GM12865 (cell line): ENCODE results near the gene ALDH1L2.
"Not testable (repeated sequence)": the region's sequence is repeated elsewhere in the genome, so short reads cannot be mapped to it uniquely, and the experiment has no call there.

ENCODE experiments used
- DNase-seq: peaks from one replicate; pipeline ENCODE4 v3.0.0; 2010; ENCODE audit warnings: low read depth
- H3K4me3 ChIP-seq: 2 replicates; pipeline ENCODE4 v1.5.1; 2011; ENCODE audit warnings: mild to moderate bottlenecking, low read depth, low read length, control low read depth
- TF ChIP-seq, protein P1 (sequence below): IDR thresholded peaks from 2 replicates; pipeline ENCODE4 v1.5.1; 2011; ENCODE audit warnings: low read length, control low read depth, low read depth, inconsistent platforms; ENCODE audit not compliant: insufficient read depth; ENCODE audit errors: missing control alignments

The ALDH1L2 gene

DNA sequence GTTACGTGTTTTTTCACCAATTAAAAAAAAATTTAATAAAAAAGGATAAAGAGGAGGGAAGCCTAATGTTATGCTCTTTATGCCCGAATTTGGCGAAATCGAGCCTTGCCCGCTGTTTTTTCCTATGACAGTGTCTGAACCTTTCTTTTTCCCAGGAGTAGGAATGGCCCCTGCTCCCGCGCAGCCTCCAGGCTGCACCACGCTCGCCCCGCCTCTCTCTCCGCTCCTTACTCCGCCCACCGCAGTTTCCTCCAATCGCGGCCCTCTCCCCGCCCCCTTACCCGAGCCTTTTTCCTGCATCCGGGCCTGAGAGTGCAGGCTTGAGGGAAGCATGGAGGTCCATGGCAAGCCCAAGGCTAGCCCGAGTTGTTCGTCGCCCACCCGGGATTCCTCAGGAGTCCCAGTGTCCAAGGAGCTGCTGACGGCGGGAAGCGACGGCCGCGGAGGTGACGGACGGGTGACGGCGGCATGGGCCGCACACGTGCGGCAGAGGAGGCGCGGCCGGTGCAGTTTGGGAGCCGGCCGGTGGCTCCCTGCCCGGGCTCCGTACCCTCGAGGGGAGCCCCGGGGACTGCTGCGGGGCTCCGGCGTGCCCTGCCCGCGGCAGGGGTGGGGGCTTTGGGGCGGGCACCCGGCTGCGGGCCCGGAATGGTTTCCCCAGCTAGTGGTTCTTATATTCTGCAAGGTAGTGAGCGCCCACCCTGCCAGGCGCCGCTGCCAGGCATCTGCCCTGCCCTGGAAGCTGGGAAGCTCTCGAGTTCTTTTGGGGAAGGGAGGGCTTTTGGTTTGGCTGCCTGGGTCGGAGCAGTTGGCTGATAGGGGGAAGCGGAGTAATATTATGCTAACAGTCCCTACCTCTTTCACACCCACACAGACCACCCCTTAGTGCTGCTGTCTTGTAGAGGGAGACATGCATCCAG is 98.0 kb downstream of the ALDH1L2 start, which contains the start of gene NOPCHAP1:
TSS of gene NOPCHAP1 (plus strand) at position 295 of the 920 bp plus-strand sequence. CDS start at position 332, 37 bp downstream.
- H3K4me3 ChIP-seq = peak within 1 kb of the TSS; percentile 89
- TF ChIP-seq, protein P1, sequence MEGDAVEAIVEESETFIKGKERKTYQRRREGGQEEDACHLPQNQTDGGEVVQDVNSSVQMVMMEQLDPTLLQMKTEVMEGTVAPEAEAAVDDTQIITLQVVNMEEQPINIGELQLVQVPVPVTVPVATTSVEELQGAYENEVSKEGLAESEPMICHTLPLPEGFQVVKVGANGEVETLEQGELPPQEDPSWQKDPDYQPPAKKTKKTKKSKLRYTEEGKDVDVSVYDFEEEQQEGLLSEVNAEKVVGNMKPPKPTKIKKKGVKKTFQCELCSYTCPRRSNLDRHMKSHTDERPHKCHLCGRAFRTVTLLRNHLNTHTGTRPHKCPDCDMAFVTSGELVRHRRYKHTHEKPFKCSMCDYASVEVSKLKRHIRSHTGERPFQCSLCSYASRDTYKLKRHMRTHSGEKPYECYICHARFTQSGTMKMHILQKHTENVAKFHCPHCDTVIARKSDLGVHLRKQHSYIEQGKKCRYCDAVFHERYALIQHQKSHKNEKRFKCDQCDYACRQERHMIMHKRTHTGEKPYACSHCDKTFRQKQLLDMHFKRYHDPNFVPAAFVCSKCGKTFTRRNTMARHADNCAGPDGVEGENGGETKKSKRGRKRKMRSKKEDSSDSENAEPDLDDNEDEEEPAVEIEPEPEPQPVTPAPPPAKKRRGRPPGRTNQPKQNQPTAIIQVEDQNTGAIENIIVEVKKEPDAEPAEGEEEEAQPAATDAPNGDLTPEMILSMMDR = no peak
- DNase-seq = peak; percentile 87

DNA sequence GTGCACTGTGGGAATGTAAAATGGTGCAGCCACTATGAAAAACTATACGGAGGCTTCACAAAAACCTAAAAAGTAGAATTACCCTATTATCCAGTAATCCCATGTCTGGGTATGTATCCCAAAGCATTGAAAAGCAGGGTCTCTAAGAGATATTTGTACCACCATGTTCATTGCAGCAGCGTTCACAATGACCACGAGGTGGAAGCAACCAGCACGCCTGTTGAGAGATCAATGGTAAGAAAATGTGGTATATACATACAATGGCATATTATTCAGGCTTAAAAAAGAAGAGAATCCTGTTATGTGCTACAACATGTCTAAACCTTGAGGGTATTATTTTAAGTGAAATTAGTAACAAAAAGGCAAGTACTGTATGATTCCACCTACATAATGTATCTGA is 99.1 kb downstream of the ALDH1L2 start:
- TF ChIP-seq, protein P1 = peak; percentile 19
- peak; percentile 44 for DNase-seq
- no peak overlapping the region for H3K4me3 ChIP-seq

DNA sequence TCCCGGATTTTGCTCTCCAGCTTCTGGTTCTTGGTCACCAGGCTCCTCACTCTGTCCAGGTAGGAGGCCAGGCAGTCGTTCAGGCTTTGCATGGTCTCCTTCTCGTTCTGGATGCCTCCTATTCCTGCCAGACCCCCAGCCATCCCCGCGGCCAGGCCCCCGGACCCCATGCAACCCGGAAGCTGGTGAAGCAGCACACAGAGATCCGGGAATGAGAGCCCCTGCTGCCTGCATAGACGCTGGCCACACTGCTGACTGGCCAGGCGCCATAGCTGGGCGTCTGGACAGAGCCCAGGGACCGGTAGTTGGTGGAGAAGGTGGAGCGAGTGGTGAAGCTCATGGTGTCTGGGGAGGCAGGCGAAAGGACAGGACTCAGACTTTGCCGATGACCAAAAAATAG is 106.6 kb downstream of the ALDH1L2 start:
- H3K4me3 ChIP-seq, DNase-seq: not testable (repeated sequence)

DNA sequence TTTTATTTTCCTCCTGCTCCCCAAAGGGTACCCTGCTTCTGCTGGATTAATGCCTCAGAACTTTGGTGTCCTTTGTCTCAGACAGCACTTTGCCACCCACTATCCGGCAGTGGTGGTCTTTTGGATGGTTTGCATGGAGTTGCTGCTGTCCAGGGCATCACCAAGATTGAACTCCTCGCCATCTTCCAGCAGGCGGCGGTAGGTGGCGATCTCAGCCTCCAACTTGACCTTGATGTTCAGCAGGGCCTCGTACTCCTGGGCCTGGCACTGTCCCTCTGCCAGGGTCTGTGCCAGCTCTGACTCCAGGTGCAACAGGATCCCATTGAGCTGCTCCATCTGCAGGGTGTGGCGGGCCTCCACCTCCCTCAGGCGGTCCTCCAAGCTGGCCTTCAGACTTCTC is 107.6 kb downstream of the ALDH1L2 start:
- no peak for DNase-seq
- H3K4me3 ChIP-seq = no peak overlapping the region
- TF ChIP-seq, protein P1 = no peak

DNA sequence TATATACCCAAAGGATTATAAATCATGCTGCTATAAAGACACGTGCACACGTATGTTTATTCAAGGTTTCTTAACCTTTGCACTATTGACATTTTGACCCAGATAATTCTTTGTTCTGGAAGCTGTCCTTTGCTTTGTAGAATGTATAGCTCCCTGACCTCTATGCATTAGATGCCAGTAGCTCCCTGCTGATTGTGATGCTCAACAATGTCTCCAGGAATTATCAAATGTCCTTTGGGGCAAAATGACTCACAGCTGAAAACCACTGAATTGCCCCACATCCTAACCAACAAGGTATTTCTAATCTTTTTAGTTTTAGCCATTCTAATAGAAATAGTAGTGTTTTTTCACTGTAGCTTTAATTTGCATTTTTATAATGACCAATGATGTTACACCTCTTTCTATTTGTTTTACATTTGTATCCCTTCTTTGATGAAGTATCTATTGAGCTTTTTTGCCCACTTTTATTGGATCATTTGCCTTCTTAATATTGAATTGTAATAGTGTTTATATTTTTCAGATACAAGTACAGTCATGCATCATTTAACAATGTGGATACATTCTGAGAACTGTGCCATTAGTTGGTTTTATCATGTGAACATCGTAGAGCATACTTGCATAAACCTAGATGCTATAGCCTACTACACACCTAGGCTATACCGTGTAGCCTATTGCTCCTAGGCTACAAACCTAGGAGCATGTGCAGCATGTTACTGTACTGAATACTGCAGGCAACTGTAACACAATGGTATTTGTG is 108.5 kb downstream of the ALDH1L2 start:
- TF ChIP-seq, protein P1 = no peak
- no peak for DNase-seq

DNA sequence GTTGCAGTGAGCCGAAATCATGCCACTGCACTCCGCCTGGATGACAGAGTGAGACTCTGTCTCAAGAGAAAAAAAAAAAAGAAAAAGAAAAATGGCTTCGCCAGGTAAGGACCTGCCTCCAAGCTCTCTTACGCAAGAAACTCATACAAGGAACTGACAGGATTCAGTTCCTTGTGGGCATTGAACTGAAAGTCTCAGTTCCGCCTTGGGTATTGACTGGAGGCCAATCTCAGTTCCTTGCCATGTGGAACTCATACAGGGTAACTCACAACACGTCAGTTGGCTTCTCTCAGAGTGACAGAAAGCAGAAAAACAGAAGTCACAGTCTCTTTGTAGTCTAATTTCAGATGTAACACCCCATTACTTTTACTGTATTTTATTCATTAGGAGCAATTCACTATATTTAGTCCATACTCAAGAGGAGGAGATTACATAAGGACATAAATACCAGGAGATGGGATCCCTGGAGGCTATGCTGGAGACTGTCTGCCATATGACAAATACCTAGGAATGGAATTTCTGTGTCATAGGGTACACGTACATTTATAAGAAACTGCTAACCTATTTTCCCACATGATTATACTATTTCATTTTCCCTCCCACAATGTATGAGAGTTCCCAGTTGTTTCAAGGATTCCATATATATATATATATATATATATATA is 109.5 kb downstream of the ALDH1L2 start:
- TF ChIP-seq, protein P1 = no peak
- peak; percentile 92 for DNase-seq
- no peak overlapping the region for H3K4me3 ChIP-seq

More for the DNA sequence above, 108.5 kb downstream of the ALDH1L2 start:
- no peak overlapping the region for H3K4me3 ChIP-seq

DNA sequence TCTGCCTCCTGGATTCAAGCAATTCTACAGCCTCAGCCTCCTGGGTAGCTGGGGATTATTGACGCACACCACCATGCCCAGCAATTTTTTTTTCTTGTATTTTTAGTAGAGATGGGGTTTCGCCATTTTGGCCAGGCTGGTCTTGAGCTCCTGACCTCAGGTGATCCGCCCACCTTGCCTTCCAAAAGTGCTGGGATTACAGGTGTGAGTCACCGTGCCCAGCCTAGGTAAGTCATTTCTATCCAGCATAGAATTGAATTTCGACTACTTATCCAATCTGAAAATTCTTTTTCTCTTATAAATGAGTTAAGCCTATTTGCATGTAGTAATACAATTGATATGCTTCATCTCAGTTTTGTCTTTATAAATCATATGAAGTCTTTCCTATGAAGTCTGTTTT is 111.0 kb downstream of the ALDH1L2 start:
- TF ChIP-seq, protein P1 = no peak
- no peak for DNase-seq
- no peak overlapping the region for H3K4me3 ChIP-seq
